ENCODE measurements around the gene VPS11. TPM values are rescaled to one million over a fixed set of nuclear protein-coding genes. Genes with fewer than 3 reads are reported as not detected.

The VPS11 gene
- total RNA-seq, 1 donor from 2014 or later: 13.1 TPM

DNA sequence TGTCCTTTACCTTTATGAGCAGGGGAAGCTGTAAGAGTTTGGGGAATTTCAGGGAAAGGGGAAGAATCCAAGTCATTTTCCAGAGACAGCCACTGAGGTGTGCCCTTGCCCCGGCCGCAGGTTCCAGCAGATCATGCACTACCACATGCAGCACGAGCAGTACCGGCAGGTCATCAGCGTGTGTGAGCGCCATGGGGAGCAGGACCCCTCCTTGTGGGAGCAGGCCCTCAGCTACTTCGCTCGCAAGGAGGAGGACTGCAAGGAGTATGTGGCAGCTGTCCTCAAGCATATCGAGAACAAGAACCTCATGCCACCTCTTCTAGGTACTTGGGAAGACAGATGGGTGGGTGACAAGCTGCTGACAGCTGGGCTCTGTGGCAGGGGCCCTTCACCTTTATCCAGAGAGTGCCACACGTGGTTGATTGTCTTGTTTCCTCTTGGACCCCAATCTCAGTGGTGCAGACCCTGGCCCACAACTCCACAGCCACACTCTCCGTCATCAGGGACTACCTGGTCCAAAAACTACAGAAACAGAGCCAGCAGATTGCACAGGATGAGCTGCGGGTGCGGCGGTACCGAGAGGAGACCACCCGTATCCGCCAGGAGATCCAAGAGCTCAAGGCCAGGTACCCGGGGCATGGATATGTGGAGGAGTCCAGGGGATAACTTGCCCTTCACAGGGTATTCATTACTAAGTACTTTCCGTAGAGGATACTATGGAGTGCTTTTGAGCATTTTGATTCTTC, 11.2 kb downstream of the VPS11 start:
- DNase-seq (ENCODE audit: low read depth): no peak
- TF ChIP-seq, protein P1, sequence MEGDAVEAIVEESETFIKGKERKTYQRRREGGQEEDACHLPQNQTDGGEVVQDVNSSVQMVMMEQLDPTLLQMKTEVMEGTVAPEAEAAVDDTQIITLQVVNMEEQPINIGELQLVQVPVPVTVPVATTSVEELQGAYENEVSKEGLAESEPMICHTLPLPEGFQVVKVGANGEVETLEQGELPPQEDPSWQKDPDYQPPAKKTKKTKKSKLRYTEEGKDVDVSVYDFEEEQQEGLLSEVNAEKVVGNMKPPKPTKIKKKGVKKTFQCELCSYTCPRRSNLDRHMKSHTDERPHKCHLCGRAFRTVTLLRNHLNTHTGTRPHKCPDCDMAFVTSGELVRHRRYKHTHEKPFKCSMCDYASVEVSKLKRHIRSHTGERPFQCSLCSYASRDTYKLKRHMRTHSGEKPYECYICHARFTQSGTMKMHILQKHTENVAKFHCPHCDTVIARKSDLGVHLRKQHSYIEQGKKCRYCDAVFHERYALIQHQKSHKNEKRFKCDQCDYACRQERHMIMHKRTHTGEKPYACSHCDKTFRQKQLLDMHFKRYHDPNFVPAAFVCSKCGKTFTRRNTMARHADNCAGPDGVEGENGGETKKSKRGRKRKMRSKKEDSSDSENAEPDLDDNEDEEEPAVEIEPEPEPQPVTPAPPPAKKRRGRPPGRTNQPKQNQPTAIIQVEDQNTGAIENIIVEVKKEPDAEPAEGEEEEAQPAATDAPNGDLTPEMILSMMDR (conservative IDR thresholded peaks at IDR 0.05; ENCODE audit: low read depth, low read length): no peak
- H3K4me3 ChIP-seq (ENCODE audit: low read depth, low read length): no peak overlapping the region

DNA sequence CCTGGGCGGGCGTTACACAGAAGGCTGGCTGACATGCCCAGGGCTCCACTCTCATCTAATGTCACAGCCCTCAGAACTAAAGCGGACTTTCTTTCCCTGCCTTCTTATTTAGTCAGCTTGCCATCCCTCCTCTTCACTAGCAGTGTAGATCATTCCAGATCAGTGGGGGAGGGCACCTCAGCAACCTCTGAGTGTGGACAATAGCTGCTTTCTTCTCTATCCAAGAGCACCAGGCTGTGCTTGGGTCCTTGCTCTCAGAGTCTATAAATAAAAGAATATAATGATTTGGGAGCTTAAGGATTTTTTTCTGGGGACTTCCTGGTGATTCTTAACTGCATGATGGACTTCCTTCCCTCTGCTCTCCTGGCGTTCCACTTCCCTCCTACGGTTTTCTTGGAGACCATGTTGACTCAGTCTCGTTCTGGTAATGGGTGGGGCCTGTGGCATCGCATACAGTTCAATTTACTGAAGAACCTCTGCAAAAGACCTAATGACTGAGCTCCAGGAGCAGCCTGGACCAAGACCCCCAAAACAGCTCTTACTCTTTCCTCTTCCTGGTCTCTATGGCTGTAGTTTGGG, 14.2 kb downstream of the VPS11 start:
- TF ChIP-seq, protein P1 (conservative IDR thresholded peaks at IDR 0.05; ENCODE audit: low read depth, low read length): no peak
- H3K4me3 ChIP-seq (ENCODE audit: low read depth, low read length): no peak overlapping the region
- DNase-seq (ENCODE audit: low read depth): no peak

DNA sequence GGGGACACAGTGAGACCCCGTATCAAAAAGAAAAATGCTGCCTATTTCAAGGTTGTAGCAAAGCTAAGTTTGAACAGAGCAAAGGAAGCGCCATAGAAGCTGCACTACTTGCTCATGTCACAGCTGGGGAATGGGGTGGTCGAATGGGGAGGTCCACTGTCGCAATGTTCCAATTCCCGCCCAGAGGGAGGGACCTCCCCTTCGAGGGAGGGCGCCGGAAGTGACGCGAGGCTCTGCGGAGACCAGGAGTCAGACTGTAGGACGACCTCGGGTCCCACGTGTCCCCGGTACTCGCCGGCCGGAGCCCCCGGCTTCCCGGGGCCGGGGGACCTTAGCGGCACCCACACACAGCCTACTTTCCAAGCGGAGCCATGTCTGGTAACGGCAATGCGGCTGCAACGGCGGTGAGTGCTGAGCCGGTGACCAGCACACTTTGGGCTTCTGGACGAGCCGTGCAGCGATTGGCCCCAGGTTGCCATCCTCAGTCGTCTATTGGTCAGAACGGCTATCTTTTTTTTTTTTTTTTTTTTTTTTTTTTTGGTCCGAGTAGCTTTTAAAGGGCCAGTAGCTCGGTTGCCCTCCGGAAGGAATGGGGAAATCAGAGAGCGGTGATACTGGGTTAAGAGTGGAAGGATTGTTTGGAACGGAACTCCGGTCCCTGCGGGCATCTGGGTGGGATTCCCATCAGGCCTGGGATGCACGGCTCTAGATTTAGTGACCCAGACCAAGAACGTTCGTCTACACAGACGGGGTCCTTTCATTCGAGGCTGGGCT, 17.2 kb downstream of the VPS11 start, which contains the start of gene HMBS:
Gene HMBS, plus strand, starts transcription at position 219 of the 774 bp plus-strand sequence. Its CDS starts 153 bp downstream, at position 372.
- TF ChIP-seq, protein P1 (conservative IDR thresholded peaks at IDR 0.05; ENCODE audit: low read depth, low read length): no peak
- no peak for DNase-seq (ENCODE audit: low read depth)
- H3K4me3 ChIP-seq (ENCODE audit: low read depth, low read length): peak within 1 kb of the TSS; percentile 90

DNA sequence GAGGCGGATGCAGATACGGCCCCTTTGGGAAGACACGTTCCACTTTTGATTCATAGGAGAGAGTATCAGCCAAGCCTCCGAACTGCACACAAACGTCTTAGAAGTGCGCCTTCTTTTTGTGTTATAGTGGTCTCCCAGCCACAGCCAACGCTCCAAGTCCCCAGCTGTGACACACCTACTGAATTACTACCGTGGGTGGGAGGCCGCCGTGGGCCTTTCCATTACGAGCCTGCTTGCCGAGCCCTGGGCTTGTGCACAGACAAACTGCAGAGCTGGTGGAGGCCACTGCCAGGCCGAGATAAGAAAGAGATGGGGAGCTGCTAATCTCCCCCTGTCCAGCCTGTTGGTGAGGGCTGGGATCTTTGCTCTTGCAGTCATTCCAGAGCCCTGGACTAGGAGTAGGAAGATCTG, 17.8 kb downstream of the VPS11 start:
- TF ChIP-seq, protein P1 (conservative IDR thresholded peaks at IDR 0.05; ENCODE audit: low read depth, low read length): no peak
- DNase-seq (ENCODE audit: low read depth): no peak

DNA sequence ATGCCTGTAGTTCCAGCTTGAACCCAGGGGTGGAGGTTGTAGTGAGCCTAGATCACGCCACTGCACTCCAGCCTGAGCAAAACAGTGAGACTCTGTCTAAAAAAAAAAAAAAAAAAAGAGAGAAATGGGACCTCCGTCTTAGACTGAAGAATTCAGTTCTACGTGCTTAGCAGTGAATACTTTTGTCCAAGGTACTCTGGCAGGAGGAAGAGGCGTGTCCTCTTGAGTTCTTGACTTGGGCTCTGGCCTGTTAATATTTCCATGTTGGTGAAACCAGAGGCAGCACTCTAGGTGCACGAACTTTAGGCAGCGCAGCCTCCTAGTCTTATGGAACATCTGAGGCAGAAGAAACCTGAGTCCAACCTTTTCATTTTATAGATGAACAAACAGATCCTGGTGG, 19.5 kb downstream of the VPS11 start:
- TF ChIP-seq, protein P1 (conservative IDR thresholded peaks at IDR 0.05; ENCODE audit: low read depth, low read length): no peak
- DNase-seq (ENCODE audit: low read depth): no peak
- H3K4me3 ChIP-seq (ENCODE audit: low read depth, low read length): no peak overlapping the region

More for the DNA sequence above, 17.8 kb downstream of the VPS11 start:
- peak overlapping the region; percentile 90 for H3K4me3 ChIP-seq (ENCODE audit: low read depth, low read length)

DNA sequence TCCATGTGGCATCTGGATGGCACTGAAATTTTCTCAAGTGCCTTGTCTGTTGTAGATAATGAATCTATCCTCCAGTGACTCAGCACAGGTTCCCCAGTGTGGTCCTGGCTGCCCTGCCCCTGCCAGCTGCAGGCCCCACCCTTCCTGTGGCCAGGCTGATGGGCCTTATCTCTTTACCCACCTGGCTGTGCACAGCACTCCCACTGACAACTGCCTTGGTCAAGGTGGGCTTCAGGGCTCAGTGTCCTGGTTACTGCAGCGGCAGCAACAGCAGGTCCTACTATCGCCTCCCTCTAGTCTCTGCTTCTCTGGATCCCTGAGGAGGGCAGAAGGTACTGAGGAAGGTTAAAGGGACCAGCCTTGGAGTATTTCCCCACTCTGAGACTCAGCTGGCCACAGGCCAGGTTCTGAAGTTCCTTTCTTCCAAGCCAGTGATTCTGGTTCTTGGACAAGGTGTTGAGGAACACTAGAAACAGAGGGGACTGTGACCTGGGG, 20.2 kb downstream of the VPS11 start:
- no peak for DNase-seq (ENCODE audit: low read depth)
- TF ChIP-seq, protein P1 (conservative IDR thresholded peaks at IDR 0.05; ENCODE audit: low read depth, low read length): no peak
- H3K4me3 ChIP-seq (ENCODE audit: low read depth, low read length): no peak overlapping the region
